HepG2 (cell line): ENCODE measurements around the gene GPR4. TPM values are rescaled to one million over a fixed set of nuclear protein-coding genes. Genes with fewer than 3 reads are reported as not detected.

ENCODE experiments used
- ASH2L ChIP-seq: fragments of 300-600, 200-600 bp; sonication (generic); IDR thresholded peaks from 2 replicates; pipeline ENCODE4 v1.7.0; 2017; ENCODE audit warnings: low read depth, mild to moderate bottlenecking, moderate library complexity, mixed read lengths, low read length; ENCODE audit not compliant: insufficient read length
- MAZ ChIP-seq, 2 experiments: sonication (generic) in 1 of 2; formaldehyde crosslinking in 1 of 2; IDR thresholded peaks; 2 replicates each; pipeline versions ENCODE4 v1.5.0 to v1.6.1; 2012 to 2020; ENCODE audit warnings: low read depth in 2 of 2, mild to moderate bottlenecking in 2 of 2, borderline replicate concordance in 1 of 2, improper control_type of control experiment in 1 of 2, low read length in 1 of 2, missing genetic modification reagents in 1 of 2, moderate library complexity in 1 of 2
- PBX3 ChIP-seq: sonication (generic); formaldehyde crosslinking; IDR thresholded peaks from 2 replicates; pipeline ENCODE4 v1.8.1; 2023; ENCODE audit warnings: missing genetic modification reagents, inconsistent platforms, borderline replicate concordance
- PHB2 ChIP-seq: fragments of 450-650 bp; IDR thresholded peaks from 2 replicates; pipeline ENCODE4 v1.6.1; 2018; ENCODE audit not compliant: partially characterized antibody
- RXRA ChIP-seq: sonication (generic); formaldehyde crosslinking; IDR thresholded peaks from 2 replicates; pipeline ENCODE4 v1.5.1; 2020; ENCODE audit warnings: missing genetic modification reagents
- SMARCC2 ChIP-seq: fragments of 450-650 bp; IDR thresholded peaks from 2 replicates; pipeline ENCODE4 v1.6.1; 2017; ENCODE audit warnings: antibody characterized with exemption, mild to moderate bottlenecking
- SSRP1 ChIP-seq: IDR thresholded peaks from 2 replicates; pipeline ENCODE4 v1.6.1; 2016; ENCODE audit warnings: control low read depth
- TCF12 ChIP-seq, 2 experiments: fragments of 450-650 bp in 1 of 2; sonication (generic) in 1 of 2; formaldehyde crosslinking in 1 of 2; IDR thresholded peaks; 2 replicates each; pipeline versions ENCODE4 v1.6.1 to v1.8.0; 2017 to 2022; ENCODE audit warnings: antibody characterized with exemption in 1 of 2, mild to moderate bottlenecking in 1 of 2, missing genetic modification reagents in 1 of 2, moderate library complexity in 1 of 2
- ZFP41 ChIP-seq: sonication (generic); formaldehyde crosslinking; IDR thresholded peaks from 2 replicates; pipeline ENCODE4 v1.4.0; 2020; ENCODE audit warnings: mild to moderate bottlenecking, missing genetic modification reagents, borderline replicate concordance
- ZHX2 ChIP-seq, 2 experiments: sonication (generic) in 1 of 2; formaldehyde crosslinking in 1 of 2; IDR thresholded peaks; 2 replicates each; pipeline versions ENCODE4 v1.6.1 to v1.9.0; 2014 to 2022; ENCODE audit warnings: antibody characterized with exemption in 1 of 2, borderline replicate concordance in 1 of 2, inconsistent platforms in 1 of 2, low read depth in 1 of 2, missing genetic modification reagents in 1 of 2
- ZNF503 ChIP-seq: sonication (generic); formaldehyde crosslinking; IDR thresholded peaks from 2 replicates; pipeline ENCODE4 v1.4.0; 2020; ENCODE audit warnings: missing genetic modification reagents
- ZNF570 ChIP-seq: sonication (generic); formaldehyde crosslinking; IDR thresholded peaks from 2 replicates; pipeline ENCODE4 v1.4.0; 2020; ENCODE audit warnings: mild to moderate bottlenecking, missing genetic modification reagents, borderline replicate concordance
- ZNF687 ChIP-seq: sonication (generic); formaldehyde crosslinking; IDR thresholded peaks from 2 replicates; pipeline ENCODE4 v1.5.1; 2020; ENCODE audit warnings: mild to moderate bottlenecking, missing genetic modification reagents, moderate library complexity
- polyA plus RNA-seq, 8 experiments: library from polyadenylated mRNA; depleted of rRNA in 3 of 8; stranded (reverse) in 7 of 8; unstranded in 1 of 8; fragments of >200 nt; fragmentation: Illumina TruSeq in 4 of 8; extraction: Trizol in 4 of 8; gene quantifications; 2 replicates each; pipeline versions ENCODE4 v1.2.1 to v1.2.3, GENCODE V29; 2011 to 2016; ENCODE audit warnings: low read depth in 4 of 8, missing spikeins in 1 of 8, mixed read lengths in 1 of 8; ENCODE audit not compliant: insufficient read depth in 1 of 8
- total RNA-seq, 5 experiments: library from RNA; depleted of rRNA; stranded (reverse); fragments of >200 nt; fragmentation: Illumina TruSeq; extraction: Trizol; gene quantifications; 2 replicates each; pipeline ENCODE4 v1.2.3, GENCODE V29; 2016; ENCODE audit warnings: low read depth in 1 of 5

GPR4 gene
- total and polyA plus RNA-seq, 2 of the 13 experiments (the other 11 are each of a cell fraction or from before 2014, with no cell fraction given): 0.15 TPM; not detected in 1

GRCh38 chr19:45577111-45577905, 24.7 kb downstream of the GPR4 start (continued):
- TF ChIP-seq ASH2L (no peak), ZHX2 (IDR thresholded peaks at IDR 0.05; ENCODE audit: low read depth) (no peak), ZHX2 (CRISPR knock-in tag; IDR thresholded peaks at IDR 0.05; ENCODE audit: borderline replicate concordance) (no peak), SMARCC2 (no peak), RXRA (peak; percentile 77), ZNF570 (CRISPR knock-in tag) (no peak), SSRP1 (CRISPR knock-in tag) (no peak), ZFP41 (CRISPR knock-in tag) (no peak), PBX3 (CRISPR knock-in tag) (no peak), TCF12 (IDR thresholded peaks at IDR 0.05) (no peak), TCF12 (CRISPR knock-in tag; IDR thresholded peaks at IDR 0.05) (no peak), PHB2 (no peak), ZNF687 (peak; percentile 55), ZNF503 (CRISPR knock-in tag) (no peak), MAZ (IDR thresholded peaks at IDR 0.05; ENCODE audit: borderline replicate concordance, low read depth, low read length) (no peak), MAZ (CRISPR knock-in tag; IDR thresholded peaks at IDR 0.05; ENCODE audit: low read depth) (no peak)
